Astrocyte (in vitro differentiated cells and primary cell): ENCODE results near the gene FUT7. TPM values are rescaled to one million over a fixed set of nuclear protein-coding genes. Genes with fewer than 3 reads are reported as not detected.

ENCODE experiments used
- DNase-seq: peaks from one replicate; pipeline ENCODE4 v3.0.0-alpha.2; 2010; ENCODE audit warnings: low read depth
- FAIRE-seq: peaks from 2 replicates; lab custom pipeline; 2011; peaks lifted over from hg19 to GRCh38; lab: Jason Lieb, UNC
- H2AFZ ChIP-seq: 2 replicates; pipeline ENCODE4 v1.6.0; 2012; ENCODE audit warnings: low read depth, low read length, inconsistent platforms
- H3K27ac ChIP-seq: 2 replicates; pipeline ENCODE4 v1.5.1; 2011; ENCODE audit warnings: low read depth, low read length, inconsistent platforms
- H3K27me3 ChIP-seq: 2 replicates; pipeline ENCODE4 v1.6.0; 2011; ENCODE audit warnings: low read length, inconsistent platforms; ENCODE audit not compliant: insufficient read depth
- H3K36me3 ChIP-seq: 2 replicates; pipeline ENCODE4 v1.5.1; 2011; ENCODE audit warnings: low read length, inconsistent platforms; ENCODE audit not compliant: insufficient read depth
- H3K4me1 ChIP-seq: 2 replicates; pipeline ENCODE4 v1.5.1; 2011; ENCODE audit warnings: low read length, inconsistent platforms; ENCODE audit not compliant: insufficient read depth
- H3K4me2 ChIP-seq: 2 replicates; pipeline ENCODE4 v1.6.0; 2012; ENCODE audit warnings: low read length, inconsistent platforms
- H3K4me3 ChIP-seq: 2 replicates; pipeline ENCODE4 v1.5.1; 2011; ENCODE audit warnings: low read depth, mild to moderate bottlenecking, low read length, inconsistent platforms; ENCODE audit not compliant: insufficient read depth
- H3K79me2 ChIP-seq: 2 replicates; pipeline ENCODE4 v1.6.0; 2012; ENCODE audit warnings: mild to moderate bottlenecking, low read length, inconsistent platforms; ENCODE audit not compliant: insufficient read depth
- H3K9ac ChIP-seq: 2 replicates; pipeline ENCODE4 v1.6.0; 2012; ENCODE audit warnings: mild to moderate bottlenecking, low read length, inconsistent platforms
- H3K9me3 ChIP-seq: 2 replicates; pipeline ENCODE4 v1.5.1; 2012; ENCODE audit warnings: low read depth, mild to moderate bottlenecking, low read length, inconsistent platforms; ENCODE audit not compliant: insufficient read depth
- H4K20me1 ChIP-seq: 2 replicates; pipeline ENCODE4 v1.6.0; 2012; ENCODE audit warnings: low read length, inconsistent platforms; ENCODE audit not compliant: insufficient read depth
- H3K27ac Mint-ChIP-seq: one replicate; pipeline ENCODE4 v1.8.0; 2021; ENCODE audit warnings: mild to moderate bottlenecking, mixed read lengths; ENCODE audit not compliant: unreplicated experiment
- H3K27me3 Mint-ChIP-seq: one replicate; pipeline ENCODE4 v1.8.0; 2021; ENCODE audit warnings: low read depth, mixed read lengths; ENCODE audit not compliant: unreplicated experiment
- H3K36me3 Mint-ChIP-seq: one replicate; pipeline ENCODE4 v1.8.0; 2021; ENCODE audit warnings: low read depth, mixed read lengths; ENCODE audit not compliant: unreplicated experiment
- H3K4me1 Mint-ChIP-seq: one replicate; pipeline ENCODE4 v1.8.0; 2021; ENCODE audit warnings: low read depth, mixed read lengths; ENCODE audit not compliant: unreplicated experiment
- H3K4me3 Mint-ChIP-seq: one replicate; pipeline ENCODE4 v1.8.0; 2021; ENCODE audit warnings: mild to moderate bottlenecking, moderate library complexity, mixed read lengths; ENCODE audit not compliant: unreplicated experiment
- H3K9me3 Mint-ChIP-seq: one replicate; pipeline ENCODE4 v1.8.0; 2021; ENCODE audit warnings: mild to moderate bottlenecking, mixed read lengths; ENCODE audit not compliant: unreplicated experiment
- EZH2 ChIP-seq: IDR thresholded peaks from 2 replicates; pipeline ENCODE4 v1.6.1; 2012; ENCODE audit warnings: mild to moderate bottlenecking, low read length, inconsistent platforms; ENCODE audit not compliant: insufficient read depth
- total RNA-seq: library from RNA; stranded (reverse); gene quantifications from 2 replicates; pipeline ENCODE4 v1.2.1, GENCODE V29; 2021
- TF ChIP-seq, protein P1 (sequence below): IDR thresholded peaks from 2 replicates; pipeline ENCODE4 v1.5.1; 2011; ENCODE audit warnings: low read depth, mild to moderate bottlenecking, inconsistent platforms, low read length, moderate library complexity; ENCODE audit not compliant: insufficient read depth

FUT7 gene
- total RNA-seq, 1 donor from 2014 or later, result not detected

DNA sequence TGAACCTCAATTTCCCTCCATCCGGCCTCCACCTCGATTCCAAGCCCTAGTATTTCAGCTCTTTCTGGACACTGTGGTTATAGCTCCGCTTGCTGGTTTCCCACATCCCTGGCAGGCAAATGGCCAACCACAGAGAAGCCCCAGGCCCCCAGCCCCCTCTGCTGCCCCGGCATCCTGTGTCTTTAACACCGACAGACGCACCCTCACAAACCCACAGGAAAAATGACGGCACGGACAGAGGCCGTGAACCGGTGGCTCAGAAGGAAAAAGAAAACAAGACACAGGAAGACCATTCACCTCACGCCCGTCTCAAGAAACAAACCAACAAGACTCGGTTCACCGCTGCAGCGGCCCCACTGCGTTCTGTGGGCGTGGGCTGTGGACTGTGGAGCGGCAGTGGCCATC, 34.1 kb downstream of the FUT7 start:
- H3K9ac ChIP-seq, result no peak overlapping the region
- no peaks in the 10 kb centered on the region for H3K27me3 ChIP-seq
- H3K4me3 ChIP-seq, result no peak overlapping the region
- H3K4me3 Mint-ChIP-seq, result no peak overlapping the region
- peaks cover 8% of the 10 kb centered on the region for H3K79me2 ChIP-seq
- H3K4me1 ChIP-seq, result peaks cover 42% of the 10 kb centered on the region
- peak overlapping the region; percentile 28 for H2AFZ ChIP-seq
- no peaks in the 10 kb centered on the region for H3K36me3 Mint-ChIP-seq
- H3K4me2 ChIP-seq, result peak overlapping the region; percentile 66
- no peaks in the 10 kb centered on the region for H3K36me3 ChIP-seq
- H3K9me3 ChIP-seq, result no peaks in the 10 kb centered on the region
- H3K9me3 Mint-ChIP-seq, result no peaks in the 10 kb centered on the region
- TF ChIP-seq, protein P1, sequence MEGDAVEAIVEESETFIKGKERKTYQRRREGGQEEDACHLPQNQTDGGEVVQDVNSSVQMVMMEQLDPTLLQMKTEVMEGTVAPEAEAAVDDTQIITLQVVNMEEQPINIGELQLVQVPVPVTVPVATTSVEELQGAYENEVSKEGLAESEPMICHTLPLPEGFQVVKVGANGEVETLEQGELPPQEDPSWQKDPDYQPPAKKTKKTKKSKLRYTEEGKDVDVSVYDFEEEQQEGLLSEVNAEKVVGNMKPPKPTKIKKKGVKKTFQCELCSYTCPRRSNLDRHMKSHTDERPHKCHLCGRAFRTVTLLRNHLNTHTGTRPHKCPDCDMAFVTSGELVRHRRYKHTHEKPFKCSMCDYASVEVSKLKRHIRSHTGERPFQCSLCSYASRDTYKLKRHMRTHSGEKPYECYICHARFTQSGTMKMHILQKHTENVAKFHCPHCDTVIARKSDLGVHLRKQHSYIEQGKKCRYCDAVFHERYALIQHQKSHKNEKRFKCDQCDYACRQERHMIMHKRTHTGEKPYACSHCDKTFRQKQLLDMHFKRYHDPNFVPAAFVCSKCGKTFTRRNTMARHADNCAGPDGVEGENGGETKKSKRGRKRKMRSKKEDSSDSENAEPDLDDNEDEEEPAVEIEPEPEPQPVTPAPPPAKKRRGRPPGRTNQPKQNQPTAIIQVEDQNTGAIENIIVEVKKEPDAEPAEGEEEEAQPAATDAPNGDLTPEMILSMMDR, result no peak
- no peak for TF ChIP-seq EZH2
- H3K27ac Mint-ChIP-seq, result no peak overlapping the region
- peaks cover 11% of the 10 kb centered on the region for H3K4me1 Mint-ChIP-seq
- H3K27ac ChIP-seq, result no peak overlapping the region
- DNase-seq (no peak), FAIRE-seq (no peak)
- no peaks in the 10 kb centered on the region for H3K27me3 Mint-ChIP-seq
- H4K20me1 ChIP-seq, result peaks cover 12% of the 10 kb centered on the region

DNA sequence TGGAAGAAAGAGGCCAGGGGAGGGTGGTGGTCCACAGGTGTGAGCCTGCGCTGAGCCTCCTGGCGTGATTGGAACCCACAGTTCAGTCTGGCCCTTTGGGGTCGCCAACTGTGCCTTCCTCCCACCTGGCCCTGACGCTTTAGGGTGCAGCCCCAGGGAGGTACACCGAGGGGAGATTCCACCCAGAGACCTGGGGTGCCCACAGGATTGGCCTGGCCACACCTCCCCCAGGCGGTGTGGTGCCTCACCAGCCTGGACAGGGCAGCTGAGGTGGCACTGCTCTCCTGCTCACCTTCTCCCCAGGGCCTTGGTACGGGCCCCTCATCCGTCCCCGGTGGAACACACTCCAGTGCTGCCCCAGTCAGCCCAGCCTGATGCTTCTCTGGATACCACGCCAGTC, 34.5 kb downstream of the FUT7 start:
- Histone ChIP-seq H3K36me3 (no peaks in the 10 kb centered on the region), H3K9me3 (no peaks in the 10 kb centered on the region), H3K27me3 (no peaks in the 10 kb centered on the region), H3K4me3 (no peak overlapping the region), H3K79me2 (peaks cover 12% of the 10 kb centered on the region), H3K27ac (no peak overlapping the region), H2AFZ (no peak overlapping the region), H3K4me2 (peak overlapping the region; percentile 66), H3K9ac (no peak overlapping the region), H3K4me1 (peaks cover 45% of the 10 kb centered on the region), H4K20me1 (peaks cover 12% of the 10 kb centered on the region)
- no peak overlapping the region for H3K4me3 Mint-ChIP-seq
- no peak for DNase-seq
- no peaks in the 10 kb centered on the region for H3K9me3 Mint-ChIP-seq
- no peaks in the 10 kb centered on the region for H3K36me3 Mint-ChIP-seq
- TF ChIP-seq, protein P1, result no peak
- TF ChIP-seq EZH2, result no peak
- no peaks in the 10 kb centered on the region for H3K27me3 Mint-ChIP-seq
- FAIRE-seq, result no peak
- H3K4me1 Mint-ChIP-seq, result peaks cover 11% of the 10 kb centered on the region
- no peak overlapping the region for H3K27ac Mint-ChIP-seq

DNA sequence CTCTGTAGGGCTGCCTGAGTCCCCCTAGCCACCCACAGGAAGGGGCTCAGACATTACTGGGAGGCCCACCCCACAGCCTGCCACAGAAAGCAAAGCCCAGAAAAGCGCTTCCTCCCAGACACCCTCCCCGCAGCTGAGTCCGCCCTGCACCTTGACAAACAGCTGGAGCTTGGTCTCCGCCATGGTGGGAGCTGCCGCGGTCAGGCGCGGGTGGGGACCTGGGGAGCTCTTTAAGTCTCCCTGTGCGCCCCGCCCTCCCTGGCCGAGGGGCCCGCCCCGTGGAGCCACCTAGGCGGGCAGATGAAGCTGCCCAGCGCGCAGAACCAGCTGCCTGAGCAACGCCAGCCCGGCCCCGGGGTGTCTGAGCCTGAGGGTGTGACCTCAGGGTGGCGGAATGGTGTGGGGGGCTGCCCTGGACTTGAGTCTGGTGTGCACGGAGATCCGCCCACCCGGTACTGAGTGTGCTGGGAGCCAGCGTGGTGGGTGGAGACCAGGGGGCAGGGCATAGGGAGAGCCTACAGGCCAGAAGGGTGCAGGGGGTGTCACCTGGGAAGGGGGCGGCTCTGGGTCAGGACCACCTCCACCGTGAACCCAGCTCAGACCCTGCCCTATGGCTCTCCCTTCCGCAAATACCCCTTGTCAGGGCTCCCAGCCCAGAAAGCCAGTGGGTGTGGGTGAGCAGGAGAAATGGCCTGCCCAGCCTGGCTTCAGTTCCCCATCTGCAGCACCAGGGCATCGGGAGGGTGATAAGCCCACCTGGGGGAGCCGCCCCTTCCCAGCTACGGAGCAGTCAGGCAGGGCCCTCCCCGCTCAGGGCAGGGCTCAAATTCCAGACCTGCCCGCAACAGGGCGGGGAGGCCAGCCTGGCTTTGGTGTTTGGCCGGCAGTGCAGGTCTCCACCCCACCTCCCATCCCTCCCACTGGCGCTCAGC, 35.3 kb downstream of the FUT7 start, which contains the start of gene CLIC3:
Gene CLIC3 (minus strand): TSS at position 208 of the 932 bp plus-strand sequence. CDS start 25 bp downstream, at position 183.
- FAIRE-seq (no peak), DNase-seq (no peak)
- Mint-ChIP-seq H3K9me3 (no peaks in the 10 kb centered on the region), H3K4me1 (peaks cover 11% of the 10 kb centered on the region), H3K27ac (no peak within 1 kb of the TSS), H3K4me3 (no peak within 1 kb of the TSS), H3K27me3 (peaks cover under 1% of the 10 kb centered on the region), H3K36me3 (no peaks in the 10 kb centered on the region)
- H3K4me3 ChIP-seq, result no peak within 1 kb of the TSS
- peak within 1 kb of the TSS; percentile 66 for H3K4me2 ChIP-seq
- H3K27me3 ChIP-seq, result no peaks in the 10 kb centered on the region
- TF ChIP-seq, protein P1, result no peak
- TF ChIP-seq EZH2, result no peak
- no peak within 1 kb of the TSS for H2AFZ ChIP-seq
- H3K4me1 ChIP-seq, result peaks cover 45% of the 10 kb centered on the region
- H3K79me2 ChIP-seq, result peaks cover 13% of the 10 kb centered on the region
- no peaks in the 10 kb centered on the region for H3K36me3 ChIP-seq
- no peak within 1 kb of the TSS for H3K27ac ChIP-seq
- no peaks in the 10 kb centered on the region for H3K9me3 ChIP-seq
- no peak within 1 kb of the TSS for H3K9ac ChIP-seq
- H4K20me1 ChIP-seq, result peaks cover 12% of the 10 kb centered on the region
